ENCODE measurements around the gene CYP46A1. TPM values are rescaled to one million over a fixed set of nuclear protein-coding genes. Genes with fewer than 3 reads are reported as not detected.

Gene CYP46A1
- total RNA-seq, 3 donors from 2014 or later (not counting 1 experiment from before 2014, with no cell fraction given), result 0.09 to 0.45 (median 0.09) TPM

- Histone ChIP-seq H3K27me3 (ENCODE audit: control insufficient read depth, insufficient read depth, low read length) (peaks cover 2% of the 10 kb centered on the region), H3K36me3 (ENCODE audit: control insufficient read depth, insufficient read depth, low read length) (no peaks in the 10 kb centered on the region), H3K4me3 (ENCODE audit: low read length) (no peak overlapping the region), H3K27ac (ENCODE audit: low read length) (no peak overlapping the region), H3K4me1 (ENCODE audit: control insufficient read depth, insufficient read depth, low read length) (no peaks in the 10 kb centered on the region), H3K9me3 (ENCODE audit: control insufficient read depth, insufficient read depth, low read length) (no peaks in the 10 kb centered on the region)
- ATAC-seq (no peak), DNase-seq (no peak)
- intact Hi-C loops (cut with micrococcal nuclease), result no loop called here
- H3K27me3 Mint-ChIP-seq (ENCODE audit: low read depth in 2 of 2), result peaks cover 26 to 27% of the 10 kb centered on the region in 2 donors
- 67% methylated on average over 12 of the region's 12 CpGs for WGBS (ENCODE audit: insufficient coverage)
- TF ChIP-seq CTCF (IDR thresholded peaks at IDR 0.05), result no peak
- no peak overlapping the region for H3K4me3 Mint-ChIP-seq
- no peak overlapping the region for H3K27ac Mint-ChIP-seq
- H3K4me1 Mint-ChIP-seq, result no peaks in the 10 kb centered on the region
- no peaks in the 10 kb centered on the region for H3K36me3 Mint-ChIP-seq
- no peaks in the 10 kb centered on the region for H3K9me3 Mint-ChIP-seq
These were observed 19.2 kb upstream of the CYP46A1 start for GRCh38 chr14:99664937-99665273.

GRCh38 chr14:99666533-99666932 is 17.6 kb upstream of the CYP46A1 start:
- intact Hi-C loops (cut with micrococcal nuclease), result no loop called here
- ATAC-seq, result no peak

GRCh38 chr14:99667045-99667444 is 17.1 kb upstream of the CYP46A1 start:
- Mint-ChIP-seq H3K9me3 (no peaks in the 10 kb centered on the region), H3K4me1 (no peaks in the 10 kb centered on the region), H3K4me3 (no peak overlapping the region), H3K27ac (no peak overlapping the region), H3K36me3 (no peaks in the 10 kb centered on the region), H3K27me3 (ENCODE audit: low read depth in 2 of 2) (peaks cover 14 to 15% of the 10 kb centered on the region in 2 donors)
- 75% methylated on average over 2 of the region's 2 CpGs for WGBS (ENCODE audit: insufficient coverage)
- TF ChIP-seq CTCF (IDR thresholded peaks at IDR 0.05), result no peak
- Histone ChIP-seq H3K27me3 (ENCODE audit: control insufficient read depth, insufficient read depth, low read length) (no peaks in the 10 kb centered on the region), H3K36me3 (ENCODE audit: control insufficient read depth, insufficient read depth, low read length) (no peaks in the 10 kb centered on the region), H3K9me3 (ENCODE audit: control insufficient read depth, insufficient read depth, low read length) (no peaks in the 10 kb centered on the region), H3K27ac (ENCODE audit: low read length) (no peak overlapping the region), H3K4me1 (ENCODE audit: control insufficient read depth, insufficient read depth, low read length) (peaks cover 1% of the 10 kb centered on the region), H3K4me3 (ENCODE audit: low read length) (no peak overlapping the region)
- no peak for ATAC-seq
- no peak for DNase-seq
- intact Hi-C loops (cut with micrococcal nuclease), result no loop called here

More at GRCh38 chr14:99666533-99666932, 17.6 kb upstream of the CYP46A1 start:
- H3K4me1 Mint-ChIP-seq, result no peaks in the 10 kb centered on the region
- 64% methylated on average over 6 of the region's 6 CpGs for WGBS (ENCODE audit: insufficient coverage)
- no peaks in the 10 kb centered on the region for H3K4me1 ChIP-seq (ENCODE audit: control insufficient read depth, insufficient read depth, low read length)
- no peaks in the 10 kb centered on the region for H3K36me3 Mint-ChIP-seq
- no peaks in the 10 kb centered on the region for H3K36me3 ChIP-seq (ENCODE audit: control insufficient read depth, insufficient read depth, low read length)
- no peak for DNase-seq
- no peak overlapping the region for H3K27ac ChIP-seq (ENCODE audit: low read length)
- peaks cover 17 to 19% of the 10 kb centered on the region in 2 donors for H3K27me3 Mint-ChIP-seq (ENCODE audit: low read depth in 2 of 2)
- H3K27ac Mint-ChIP-seq, result no peak overlapping the region
- no peaks in the 10 kb centered on the region for H3K9me3 Mint-ChIP-seq
- H3K27me3 ChIP-seq (ENCODE audit: control insufficient read depth, insufficient read depth, low read length), result no peaks in the 10 kb centered on the region
- TF ChIP-seq CTCF (IDR thresholded peaks at IDR 0.05), result no peak
- no peak overlapping the region for H3K4me3 ChIP-seq (ENCODE audit: low read length)
- H3K9me3 ChIP-seq (ENCODE audit: control insufficient read depth, insufficient read depth, low read length), result no peaks in the 10 kb centered on the region
- no peak overlapping the region for H3K4me3 Mint-ChIP-seq

GRCh38 chr14:99667821-99668220 is 16.3 kb upstream of the CYP46A1 start:
- Histone ChIP-seq H3K27me3 (ENCODE audit: control insufficient read depth, insufficient read depth, low read length) (no peaks in the 10 kb centered on the region), H3K27ac (ENCODE audit: low read length) (no peak overlapping the region), H3K4me1 (ENCODE audit: control insufficient read depth, insufficient read depth, low read length) (peaks cover 9% of the 10 kb centered on the region), H3K9me3 (ENCODE audit: control insufficient read depth, insufficient read depth, low read length) (no peaks in the 10 kb centered on the region), H3K36me3 (ENCODE audit: control insufficient read depth, insufficient read depth, low read length) (no peaks in the 10 kb centered on the region), H3K4me3 (ENCODE audit: low read length) (no peak overlapping the region)
- WGBS (ENCODE audit: insufficient coverage), result 76% methylated on average over 9 of the region's 9 CpGs
- H3K9me3 Mint-ChIP-seq, result no peaks in the 10 kb centered on the region
- no peak for ATAC-seq
- no peak overlapping the region for H3K4me3 Mint-ChIP-seq
- DNase-seq, result no peak
- H3K4me1 Mint-ChIP-seq, result peaks cover 0 to 6% of the 10 kb centered on the region in 2 donors
- intact Hi-C loops (cut with micrococcal nuclease), result no loop called here
- no peaks in the 10 kb centered on the region for H3K36me3 Mint-ChIP-seq
- H3K27ac Mint-ChIP-seq, result no peak overlapping the region
- TF ChIP-seq CTCF (IDR thresholded peaks at IDR 0.05), result no peak
- peaks cover 7 to 10% of the 10 kb centered on the region in 2 donors for H3K27me3 Mint-ChIP-seq (ENCODE audit: low read depth in 2 of 2)
